Nucleus accumbens (tissue), 56 donors: ENCODE data around the gene SOAT2.

ENCODE experiments used
- DNase-seq, 56 donors: peaks; one replicate each; lab custom pipeline; 2025; lab: John Stamatoyannopoulos, UW

Gene SOAT2

DNA sequence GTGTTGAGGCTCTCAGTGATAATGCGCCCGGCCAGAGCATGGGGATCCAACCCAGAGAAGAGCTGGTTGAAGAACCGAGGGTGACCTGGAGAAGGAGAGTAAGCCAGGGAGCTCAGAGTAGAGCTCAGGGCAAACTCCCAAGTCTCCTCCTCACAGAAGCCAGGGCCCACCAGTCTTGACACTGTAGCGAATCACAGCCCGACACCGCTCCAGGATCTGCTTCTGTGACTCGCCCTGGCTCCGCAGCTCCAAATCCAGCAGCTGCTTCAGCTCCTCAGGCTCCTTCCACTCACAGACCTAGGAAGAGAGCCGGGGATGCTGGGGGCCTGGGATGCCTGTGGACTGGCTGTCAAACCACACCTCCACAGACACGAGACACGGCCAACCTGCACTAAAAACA lies 69.1 kb downstream of the SOAT2 start:
- DNase-seq = no peak

DNA sequence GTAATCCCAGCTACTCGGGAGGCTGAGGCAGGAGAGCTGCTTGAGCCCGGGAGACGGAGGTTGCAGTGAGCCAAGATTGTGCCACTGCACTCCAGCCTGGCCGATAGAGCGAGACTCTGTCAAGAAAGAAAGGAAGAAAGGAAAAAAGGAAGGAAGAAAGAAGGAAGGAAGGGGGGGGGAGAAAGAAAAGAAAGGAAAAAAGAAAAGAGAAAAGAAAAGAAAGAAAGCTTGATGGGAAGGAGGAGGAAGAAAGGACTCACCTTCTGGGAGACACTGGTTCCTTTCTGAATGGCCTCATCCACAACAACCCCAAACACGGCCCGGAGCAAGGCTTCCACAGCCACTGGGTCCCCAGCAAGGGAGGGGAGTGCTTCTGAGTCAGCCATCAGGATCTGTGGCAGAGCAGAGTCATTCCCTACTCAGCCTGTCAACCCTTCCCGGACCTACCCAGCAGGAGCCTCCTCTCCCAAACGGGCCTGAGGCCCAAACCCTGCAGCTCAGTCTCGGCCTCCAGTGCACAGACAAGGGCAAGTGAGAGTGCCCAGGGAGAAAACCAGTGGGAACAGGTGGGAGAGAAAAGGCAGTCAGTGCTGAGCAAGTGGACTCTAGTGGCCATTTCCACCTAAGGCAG lies 69.9 kb downstream of the SOAT2 start:
- DNase-seq = no peak
